ENCODE measurements around the gene CERK. TPM values are rescaled to one million over a fixed set of nuclear protein-coding genes. Genes with fewer than 3 reads are reported as not detected.

Gene CERK
- polyA plus RNA-seq, 1 donor from 2014 or later = 57.4 TPM

GRCh38 chr22:46731246-46732040 lies 6.6 kb downstream of the CERK start:
- Histone ChIP-seq H3K4me2 (ENCODE audit: low read length) (no peak overlapping the region), H3F3A (ENCODE audit: insufficient read depth, low read length, poor library complexity, severe bottlenecking) (no peaks in the 10 kb centered on the region), H3K27ac (ENCODE audit: low read length) (no peak overlapping the region), H3K36me3 (ENCODE audit: insufficient read depth, low read length) (no peaks in the 10 kb centered on the region), H3K9me3 (ENCODE audit: low read length) (no peaks in the 10 kb centered on the region), H3K9me2 (ENCODE audit: insufficient read depth, low read length) (no peaks in the 10 kb centered on the region), H3K9ac (ENCODE audit: low read length) (no peak overlapping the region), H3K27me3 (ENCODE audit: insufficient read depth, low read depth, low read length) (no peaks in the 10 kb centered on the region), H3K4me3 (ENCODE audit: low read length) (no peak overlapping the region), H2AFZ (ENCODE audit: low read depth, low read length) (no peak overlapping the region), H4K20me1 (ENCODE audit: insufficient read depth) (no peaks in the 10 kb centered on the region), H3K79me2 (replicated peaks; ENCODE audit: insufficient read depth, low read length) (peaks cover 41% of the 10 kb centered on the region)
- TF ChIP-seq EP300 (conservative IDR thresholded peaks at IDR 0.05; ENCODE audit: poor library complexity, severe bottlenecking) = no peak
- no peak for TF ChIP-seq MXI1 (conservative IDR thresholded peaks at IDR 0.05; ENCODE audit: poor library complexity, severe bottlenecking)
- no peak for TF ChIP-seq RAD21 (conservative IDR thresholded peaks at IDR 0.05)
- no peak for TF ChIP-seq SMC3 (conservative IDR thresholded peaks at IDR 0.05; ENCODE audit: poor library complexity)
- TF ChIP-seq CTCF (IDR thresholded peaks at IDR 0.05; ENCODE audit: poor library complexity, severe bottlenecking) = no peak

GRCh38 chr22:46730568-46731245 lies 7.3 kb downstream of the CERK start:
- Histone ChIP-seq H3K9ac (ENCODE audit: low read length) (no peak overlapping the region), H3K79me2 (replicated peaks; ENCODE audit: insufficient read depth, low read length) (peaks cover 34% of the 10 kb centered on the region), H3K36me3 (ENCODE audit: insufficient read depth, low read length) (no peaks in the 10 kb centered on the region), H3K4me3 (ENCODE audit: low read length) (no peak overlapping the region), H4K20me1 (ENCODE audit: insufficient read depth) (no peaks in the 10 kb centered on the region), H2AFZ (ENCODE audit: low read depth, low read length) (no peak overlapping the region), H3K4me2 (ENCODE audit: low read length) (no peak overlapping the region), H3K9me2 (ENCODE audit: insufficient read depth, low read length) (no peaks in the 10 kb centered on the region), H3K9me3 (ENCODE audit: low read length) (no peaks in the 10 kb centered on the region), H3K27me3 (ENCODE audit: insufficient read depth, low read depth, low read length) (no peaks in the 10 kb centered on the region), H3K27ac (ENCODE audit: low read length) (no peak overlapping the region), H3F3A (ENCODE audit: insufficient read depth, low read length, poor library complexity, severe bottlenecking) (no peaks in the 10 kb centered on the region)
- TF ChIP-seq EP300 (conservative IDR thresholded peaks at IDR 0.05; ENCODE audit: poor library complexity, severe bottlenecking) = no peak
- no peak for TF ChIP-seq SMC3 (conservative IDR thresholded peaks at IDR 0.05; ENCODE audit: poor library complexity)
- no peak for TF ChIP-seq MXI1 (conservative IDR thresholded peaks at IDR 0.05; ENCODE audit: poor library complexity, severe bottlenecking)
- no peak for TF ChIP-seq TAF1 (IDR thresholded peaks at IDR 0.05; ENCODE audit: low read depth)
- no peak for TF ChIP-seq CTCF (IDR thresholded peaks at IDR 0.05; ENCODE audit: poor library complexity, severe bottlenecking)
- TF ChIP-seq POLR2AphosphoS5 (IDR thresholded peaks at IDR 0.05) = no peak
- TF ChIP-seq REST (IDR thresholded peaks at IDR 0.05; ENCODE audit: borderline replicate concordance) = no peak
